Measurements from ENCODE around the gene POLR2M.

The POLR2M gene

DNA sequence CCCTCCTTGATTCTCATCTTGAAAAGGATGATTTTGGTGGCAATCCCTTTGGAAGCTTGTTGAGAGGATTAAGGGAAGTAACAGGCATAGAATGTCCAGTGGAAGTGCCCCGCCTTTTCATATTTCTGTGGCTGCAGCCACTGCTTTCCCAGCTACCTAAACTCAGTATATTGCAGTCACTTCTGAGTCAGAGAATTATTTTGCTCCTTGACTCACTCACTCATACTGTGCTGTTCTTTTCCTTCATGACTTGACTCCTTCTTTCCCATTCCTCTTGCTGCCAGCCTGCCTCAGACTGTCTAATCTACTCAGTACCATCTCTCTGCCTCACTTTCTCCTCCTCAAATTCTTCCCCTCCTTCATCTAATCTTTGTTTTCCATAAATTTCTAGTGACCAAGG lies 26.5 kb upstream of the POLR2M start:
- Histone ChIP-seq H3K9me3 (no peaks in the 10 kb centered on the region), H3K27me3 (ENCODE audit: low read depth) (peaks cover 44% of the 10 kb centered on the region), H3K36me3 (replicated peaks) (no peaks in the 10 kb centered on the region), H3K4me3 (no peak overlapping the region), H3K4me1 (no peaks in the 10 kb centered on the region; the same call in 1 of the 2 replicates)
- in situ Hi-C loops (cut with MboI; ENCODE audit: low sequenced_read_pairs), result no loop called here
- no peak for DNase-seq (ENCODE audit: low spot score in 2 of 2)

DNA sequence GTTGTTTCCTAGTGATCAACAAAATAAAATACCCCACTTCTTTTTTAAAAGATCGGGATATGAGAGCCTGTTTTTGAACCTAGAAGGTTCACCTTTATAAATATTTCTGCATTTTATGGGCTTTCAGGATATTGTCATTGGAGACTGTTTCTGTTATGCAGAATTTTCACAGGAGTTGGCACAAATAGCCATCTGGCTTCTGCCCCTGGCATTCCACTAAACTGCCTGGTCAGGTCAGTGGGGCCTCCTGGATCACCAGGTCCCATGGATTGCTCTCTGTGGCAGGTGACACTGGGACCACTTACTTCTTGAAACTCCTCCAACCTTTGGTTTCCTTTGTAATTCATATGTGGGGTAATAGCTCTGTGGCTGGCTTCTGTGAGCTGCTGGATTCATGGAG lies 25.5 kb upstream of the POLR2M start:
- no peaks in the 10 kb centered on the region for H3K9me3 ChIP-seq
- no peak overlapping the region for H3K4me3 ChIP-seq
- H3K27me3 ChIP-seq (ENCODE audit: low read depth), result peaks cover 34% of the 10 kb centered on the region
- H3K4me1 ChIP-seq, result no peaks in the 10 kb centered on the region; the same call in 1 of the 2 replicates
- in situ Hi-C loops (cut with MboI; ENCODE audit: low sequenced_read_pairs), result no loop called here
- DNase-seq (ENCODE audit: low spot score in 2 of 2), result no peak
- no peaks in the 10 kb centered on the region for H3K36me3 ChIP-seq (replicated peaks)

GRCh38 chr15:57683481-57683880 lies 23.0 kb upstream of the POLR2M start:
- peaks cover 19% of the 10 kb centered on the region for H3K27me3 ChIP-seq (ENCODE audit: low read depth)
- no peaks in the 10 kb centered on the region; the same call in 1 of the 2 replicates for H3K4me1 ChIP-seq
- no peaks in the 10 kb centered on the region for H3K36me3 ChIP-seq (replicated peaks)
- no peak for DNase-seq (ENCODE audit: low spot score in 2 of 2)
- no peak overlapping the region for H3K4me3 ChIP-seq
- no peaks in the 10 kb centered on the region for H3K9me3 ChIP-seq
- in situ Hi-C loops (cut with MboI; ENCODE audit: low sequenced_read_pairs), result no loop called here

- Histone ChIP-seq H3K4me3 (no peak overlapping the region), H3K36me3 (replicated peaks) (no peaks in the 10 kb centered on the region), H3K4me1 (no peaks in the 10 kb centered on the region; the same call in 1 of the 2 replicates), H3K9me3 (no peaks in the 10 kb centered on the region), H3K27me3 (ENCODE audit: low read depth) (peaks cover 12% of the 10 kb centered on the region)
- in situ Hi-C loops (cut with MboI; ENCODE audit: low sequenced_read_pairs), result no loop called here
- DNase-seq (ENCODE audit: low spot score in 2 of 2), result no peak
These were observed 21.9 kb upstream of the POLR2M start for GRCh38 chr15:57684491-57685151.

DNA sequence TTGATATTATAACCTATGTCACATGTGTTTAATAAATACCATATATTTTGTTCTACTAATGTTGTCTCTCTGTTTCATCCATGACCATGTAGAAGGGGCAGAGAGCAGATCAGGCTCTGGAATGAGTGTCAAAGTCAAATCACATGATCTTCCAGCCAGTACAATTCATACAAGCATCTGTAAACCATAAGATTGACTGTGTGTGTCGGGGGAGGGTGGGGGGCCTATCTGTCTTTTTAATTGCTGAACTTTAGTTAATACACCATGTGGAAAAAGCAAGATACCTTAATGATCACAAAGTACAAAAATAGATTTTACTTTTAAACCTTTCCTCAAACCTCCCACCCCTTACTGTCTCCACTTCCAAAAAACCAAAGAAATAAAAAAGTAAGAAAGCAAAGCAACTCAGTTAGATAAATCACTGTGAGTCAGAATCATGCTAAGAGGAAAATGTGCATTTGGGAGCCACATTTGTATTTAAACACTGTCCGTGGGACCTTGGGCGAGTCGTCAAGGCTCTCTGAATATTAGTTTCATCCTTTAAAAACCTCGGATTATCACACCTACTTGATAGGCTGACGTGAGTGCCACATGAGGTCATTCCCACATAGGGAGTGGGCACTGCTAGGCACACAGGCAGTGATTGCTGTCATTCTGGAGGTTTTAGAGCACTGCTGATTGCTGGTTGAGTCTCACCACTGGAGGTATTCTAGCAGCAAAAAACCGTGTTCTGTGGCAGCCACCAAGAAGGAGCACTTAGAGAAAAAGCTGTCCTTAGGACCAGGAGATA lies 21.0 kb upstream of the POLR2M start:
- no peaks in the 10 kb centered on the region for H3K36me3 ChIP-seq (replicated peaks)
- H3K27me3 ChIP-seq (ENCODE audit: low read depth), result peaks cover 6% of the 10 kb centered on the region
- no peaks in the 10 kb centered on the region; the same call in 1 of the 2 replicates for H3K4me1 ChIP-seq
- H3K4me3 ChIP-seq, result no peak overlapping the region
- DNase-seq (ENCODE audit: low spot score in 2 of 2), result no peak
- H3K9me3 ChIP-seq, result no peaks in the 10 kb centered on the region
- in situ Hi-C loops (cut with MboI; ENCODE audit: low sequenced_read_pairs), result no loop called here

DNA sequence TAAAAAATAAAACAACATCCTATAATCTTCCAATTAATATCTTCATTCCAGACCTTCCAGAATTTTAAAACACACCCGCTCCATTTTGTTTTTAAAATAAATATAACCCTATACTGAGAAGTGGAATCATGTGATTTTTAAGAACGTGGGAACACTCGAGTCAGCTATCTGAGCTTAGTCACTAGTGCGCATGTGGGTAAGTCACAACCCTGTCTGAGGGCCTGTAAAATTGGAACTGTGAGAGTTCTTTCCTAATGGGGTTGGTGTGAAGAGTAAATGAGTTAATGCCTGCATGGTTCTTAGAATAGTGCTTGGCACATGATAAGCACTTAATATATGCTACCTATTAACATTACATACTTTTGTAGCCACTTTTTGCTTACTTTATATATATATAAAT lies 19.9 kb upstream of the POLR2M start:
- Histone ChIP-seq H3K36me3 (replicated peaks) (no peaks in the 10 kb centered on the region), H3K27me3 (ENCODE audit: low read depth) (no peaks in the 10 kb centered on the region; the same call in 1 of the 2 replicates), H3K4me3 (no peak overlapping the region), H3K4me1 (no peaks in the 10 kb centered on the region; the same call in 1 of the 2 replicates), H3K9me3 (no peaks in the 10 kb centered on the region)
- in situ Hi-C loops (cut with MboI; ENCODE audit: low sequenced_read_pairs), result no loop called here
- DNase-seq (ENCODE audit: low spot score in 2 of 2), result no peak

- H3K4me1 ChIP-seq, result no peaks in the 10 kb centered on the region
- no peaks in the 10 kb centered on the region for H3K9me3 ChIP-seq
- no peak overlapping the region for H3K4me3 ChIP-seq
- DNase-seq (ENCODE audit: low spot score in 2 of 2), result no peak
- in situ Hi-C loops (cut with MboI; ENCODE audit: low sequenced_read_pairs), result no loop called here
- H3K36me3 ChIP-seq (replicated peaks), result no peaks in the 10 kb centered on the region
- H3K27me3 ChIP-seq (ENCODE audit: low read depth), result peaks cover 6% of the 10 kb centered on the region
These were observed 16.1 kb upstream of the POLR2M start for GRCh38 chr15:57690341-57690966.

- H3K9me3 ChIP-seq, result no peaks in the 10 kb centered on the region
- H3K4me3 ChIP-seq, result no peak overlapping the region
- no peak for DNase-seq (ENCODE audit: low spot score in 2 of 2)
- no peaks in the 10 kb centered on the region for H3K4me1 ChIP-seq
- H3K36me3 ChIP-seq (replicated peaks), result no peaks in the 10 kb centered on the region
- H3K27me3 ChIP-seq (ENCODE audit: low read depth), result peaks cover 6% of the 10 kb centered on the region
- in situ Hi-C loops (cut with MboI; ENCODE audit: low sequenced_read_pairs), result no loop called here
These were observed 15.4 kb upstream of the POLR2M start for GRCh38 chr15:57691082-57691481.

GRCh38 chr15:57692709-57693108 lies 13.8 kb upstream of the POLR2M start:
- H3K27me3 ChIP-seq (ENCODE audit: low read depth), result peaks cover 6% of the 10 kb centered on the region
- DNase-seq (ENCODE audit: low spot score in 2 of 2), result no peak
- H3K4me3 ChIP-seq, result no peak overlapping the region
- H3K9me3 ChIP-seq, result no peaks in the 10 kb centered on the region
- no peaks in the 10 kb centered on the region for H3K36me3 ChIP-seq (replicated peaks)
- H3K4me1 ChIP-seq, result no peaks in the 10 kb centered on the region
- in situ Hi-C loops (cut with MboI; ENCODE audit: low sequenced_read_pairs), result no loop called here

- Histone ChIP-seq H3K4me1 (no peaks in the 10 kb centered on the region), H3K9me3 (no peaks in the 10 kb centered on the region), H3K4me3 (no peak overlapping the region), H3K27me3 (ENCODE audit: low read depth) (peaks cover 6% of the 10 kb centered on the region), H3K36me3 (replicated peaks) (no peaks in the 10 kb centered on the region)
- no peak for DNase-seq (ENCODE audit: low spot score in 2 of 2)
- in situ Hi-C loops (cut with MboI; ENCODE audit: low sequenced_read_pairs), result no loop called here
These were observed 12.2 kb upstream of the POLR2M start for GRCh38 chr15:57694279-57694678.

DNA sequence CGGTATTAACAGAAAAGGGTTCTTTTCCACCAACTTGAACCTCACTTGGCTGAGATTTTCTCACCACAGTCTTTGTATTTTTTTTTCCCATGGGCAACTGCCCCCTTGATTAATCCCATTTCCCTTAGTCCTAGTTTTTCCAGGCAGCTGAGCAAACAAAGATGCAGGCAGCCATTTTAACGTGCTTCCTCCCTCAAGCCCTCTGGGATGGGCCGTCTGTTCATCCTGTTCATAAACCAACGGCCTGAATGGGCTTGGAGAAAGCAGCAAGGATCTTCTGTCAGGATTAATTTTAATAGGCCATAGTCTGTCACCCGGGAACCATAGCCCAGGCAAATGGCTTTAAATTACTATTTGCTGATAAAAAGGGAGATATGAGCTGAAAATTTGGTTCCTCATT lies 10.4 kb upstream of the POLR2M start:
- H3K36me3 ChIP-seq (replicated peaks), result no peaks in the 10 kb centered on the region
- DNase-seq (ENCODE audit: low spot score in 2 of 2), result peak in 1 of 2 experiments; percentile 34
- no peak overlapping the region for H3K4me3 ChIP-seq
- peaks cover 6% of the 10 kb centered on the region for H3K27me3 ChIP-seq (ENCODE audit: low read depth)
- no peaks in the 10 kb centered on the region for H3K9me3 ChIP-seq
- no peaks in the 10 kb centered on the region for H3K4me1 ChIP-seq
- in situ Hi-C loops (cut with MboI; ENCODE audit: low sequenced_read_pairs), result no loop called here

GRCh38 chr15:57697588-57697987 lies 8.9 kb upstream of the POLR2M start:
- H3K4me3 ChIP-seq, result no peak overlapping the region
- in situ Hi-C loops (cut with MboI; ENCODE audit: low sequenced_read_pairs), result no loop called here
- H3K27me3 ChIP-seq (ENCODE audit: low read depth), result peaks cover 6% of the 10 kb centered on the region
- no peaks in the 10 kb centered on the region for H3K9me3 ChIP-seq
- DNase-seq (ENCODE audit: low spot score in 2 of 2), result no peak
- H3K36me3 ChIP-seq (replicated peaks), result no peaks in the 10 kb centered on the region
- no peaks in the 10 kb centered on the region for H3K4me1 ChIP-seq

DNA sequence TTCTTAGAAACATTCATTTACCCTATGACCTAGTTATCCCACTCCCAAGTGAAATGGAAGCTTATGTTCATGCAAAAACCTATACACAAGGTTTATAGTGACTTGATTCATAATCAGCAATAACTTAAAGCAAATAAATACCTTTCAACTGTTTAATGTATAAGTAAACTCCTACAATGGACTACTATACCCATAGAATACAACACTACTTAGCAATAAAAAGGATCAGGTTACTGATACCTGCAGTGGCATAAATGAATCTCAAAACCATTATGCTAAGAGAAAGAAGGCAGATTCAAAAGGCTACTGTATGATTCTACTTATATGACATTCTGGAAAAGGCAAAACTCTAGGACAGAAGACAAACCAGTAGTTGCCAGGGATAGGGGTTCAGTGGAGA lies 8.3 kb upstream of the POLR2M start:
- Histone ChIP-seq H3K27me3 (ENCODE audit: low read depth) (peaks cover 4% of the 10 kb centered on the region), H3K4me1 (no peaks in the 10 kb centered on the region), H3K9me3 (no peaks in the 10 kb centered on the region), H3K36me3 (replicated peaks) (no peaks in the 10 kb centered on the region), H3K4me3 (no peak overlapping the region)
- no peak for DNase-seq (ENCODE audit: low spot score in 2 of 2)
- in situ Hi-C loops (cut with MboI; ENCODE audit: low sequenced_read_pairs), result no loop called here

DNA sequence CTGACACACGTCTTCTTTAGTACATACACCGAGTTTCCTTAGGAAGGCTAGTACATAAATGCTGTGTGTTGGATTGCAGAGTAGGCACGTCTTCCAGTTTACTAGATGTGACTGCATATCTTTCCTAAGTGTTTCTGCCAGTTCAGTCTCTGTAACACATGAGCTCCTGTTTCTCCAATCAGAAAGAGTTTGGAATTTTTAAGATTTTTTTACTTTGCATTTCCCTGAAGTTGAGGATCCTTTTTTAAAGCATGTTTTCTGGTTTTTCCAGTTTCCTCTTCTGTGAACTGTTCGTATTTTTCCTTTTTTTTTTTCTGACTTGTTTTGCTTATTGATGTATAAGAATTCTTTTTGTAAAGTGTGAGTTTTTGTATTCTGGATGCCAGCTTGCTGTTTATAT lies 7.5 kb upstream of the POLR2M start:
- no peak for DNase-seq (ENCODE audit: low spot score in 2 of 2)
- H3K9me3 ChIP-seq, result no peaks in the 10 kb centered on the region
- H3K36me3 ChIP-seq (replicated peaks), result no peaks in the 10 kb centered on the region
- H3K4me3 ChIP-seq, result no peak overlapping the region
- in situ Hi-C loops (cut with MboI; ENCODE audit: low sequenced_read_pairs), result no loop called here
- no peaks in the 10 kb centered on the region for H3K4me1 ChIP-seq
- H3K27me3 ChIP-seq (ENCODE audit: low read depth), result no peaks in the 10 kb centered on the region; the same call in 1 of the 2 replicates

Measured in HAP-1 (cell line).